Fibroblast of mammary gland (primary cell): ENCODE measurements around the gene RASA3.

Source experiments
- DNase-seq: peaks from one replicate; pipeline ENCODE4 v3.0.0-alpha.2; 2010; ENCODE audit warnings: low read depth
- H3K4me3 ChIP-seq: 2 replicates; pipeline ENCODE4 v1.5.1; 2011; ENCODE audit warnings: low read depth, mild to moderate bottlenecking, low read length, moderate library complexity; ENCODE audit not compliant: control insufficient read depth
- TF ChIP-seq, protein P1 (sequence below): conservative IDR thresholded peaks from 2 replicates; pipeline ENCODE4 v1.5.1; 2011; ENCODE audit warnings: low read depth, low read length, inconsistent platforms; ENCODE audit not compliant: control insufficient read depth, insufficient read depth

The RASA3 gene

GRCh38 chr13:113981194-113981605 lies 151.2 kb downstream of the RASA3 start:
- H3K4me3 ChIP-seq, result no peak overlapping the region
- DNase-seq, result no peak
- TF ChIP-seq, protein P1, sequence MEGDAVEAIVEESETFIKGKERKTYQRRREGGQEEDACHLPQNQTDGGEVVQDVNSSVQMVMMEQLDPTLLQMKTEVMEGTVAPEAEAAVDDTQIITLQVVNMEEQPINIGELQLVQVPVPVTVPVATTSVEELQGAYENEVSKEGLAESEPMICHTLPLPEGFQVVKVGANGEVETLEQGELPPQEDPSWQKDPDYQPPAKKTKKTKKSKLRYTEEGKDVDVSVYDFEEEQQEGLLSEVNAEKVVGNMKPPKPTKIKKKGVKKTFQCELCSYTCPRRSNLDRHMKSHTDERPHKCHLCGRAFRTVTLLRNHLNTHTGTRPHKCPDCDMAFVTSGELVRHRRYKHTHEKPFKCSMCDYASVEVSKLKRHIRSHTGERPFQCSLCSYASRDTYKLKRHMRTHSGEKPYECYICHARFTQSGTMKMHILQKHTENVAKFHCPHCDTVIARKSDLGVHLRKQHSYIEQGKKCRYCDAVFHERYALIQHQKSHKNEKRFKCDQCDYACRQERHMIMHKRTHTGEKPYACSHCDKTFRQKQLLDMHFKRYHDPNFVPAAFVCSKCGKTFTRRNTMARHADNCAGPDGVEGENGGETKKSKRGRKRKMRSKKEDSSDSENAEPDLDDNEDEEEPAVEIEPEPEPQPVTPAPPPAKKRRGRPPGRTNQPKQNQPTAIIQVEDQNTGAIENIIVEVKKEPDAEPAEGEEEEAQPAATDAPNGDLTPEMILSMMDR, result no peak

DNA sequence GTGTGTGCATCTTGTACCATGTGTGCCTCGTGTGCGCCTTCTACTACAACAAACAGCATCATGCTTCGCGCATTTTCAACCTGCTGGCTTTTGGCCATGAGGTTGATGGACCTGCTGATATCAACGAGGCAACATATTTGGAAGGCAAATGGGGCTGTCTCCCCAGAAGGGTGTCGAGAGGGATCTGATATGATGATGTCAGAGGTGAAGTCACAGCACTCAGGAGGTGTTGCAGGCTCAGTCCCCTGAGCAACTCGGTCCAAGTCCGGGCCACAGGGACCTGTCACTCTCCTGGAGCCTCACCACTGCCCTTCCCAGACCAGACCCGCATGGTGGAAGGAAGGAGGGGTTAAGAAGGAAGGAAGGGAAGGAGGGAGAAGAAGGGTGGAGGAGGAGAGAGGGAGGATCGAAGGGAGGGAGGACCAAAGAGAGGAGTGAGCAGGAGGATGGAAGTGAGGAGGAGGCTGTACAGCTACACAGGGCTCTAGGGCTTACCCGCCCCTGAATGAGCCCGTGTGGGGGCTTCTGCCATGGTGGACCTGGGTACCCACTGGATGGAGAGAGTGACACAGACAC lies 151.8 kb downstream of the RASA3 start:
- H3K4me3 ChIP-seq, result no peak overlapping the region
- TF ChIP-seq, protein P1, result no peak
- no peak for DNase-seq

DNA sequence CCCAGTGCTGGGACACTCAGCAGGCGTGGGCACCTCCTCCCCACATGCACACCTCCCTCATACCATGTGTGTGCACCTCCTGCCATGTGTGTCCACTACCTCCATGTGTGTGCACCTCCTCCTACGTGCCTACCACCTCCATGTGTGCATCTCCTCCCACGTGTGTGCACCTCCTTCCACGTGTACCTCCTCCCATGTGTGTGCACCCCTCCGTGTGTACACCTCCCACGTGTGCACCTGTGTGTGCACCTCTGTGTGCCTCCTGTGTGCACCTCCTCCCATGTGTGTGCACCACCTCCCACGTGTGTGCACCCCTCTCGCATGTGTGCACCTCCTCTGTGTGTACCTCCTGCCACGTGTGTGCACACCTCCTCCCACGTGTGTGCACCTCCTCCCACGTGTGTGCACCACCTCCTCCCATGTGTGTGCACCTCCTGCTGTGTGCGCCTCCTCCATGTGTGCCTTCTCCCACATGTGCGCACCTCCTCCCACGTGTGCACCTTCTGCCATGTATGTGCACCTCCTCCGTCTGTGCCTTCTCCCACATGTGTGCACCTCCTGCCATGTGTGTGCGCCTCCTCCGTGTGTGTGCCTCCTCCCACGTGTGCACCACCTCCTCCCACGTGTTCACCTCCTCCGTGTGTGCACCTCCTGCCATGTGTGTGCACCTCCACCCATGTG lies 152.5 kb downstream of the RASA3 start:
- H3K4me3 ChIP-seq, result no peak overlapping the region
- TF ChIP-seq, protein P1, result no peak
- DNase-seq, result no peak

DNA sequence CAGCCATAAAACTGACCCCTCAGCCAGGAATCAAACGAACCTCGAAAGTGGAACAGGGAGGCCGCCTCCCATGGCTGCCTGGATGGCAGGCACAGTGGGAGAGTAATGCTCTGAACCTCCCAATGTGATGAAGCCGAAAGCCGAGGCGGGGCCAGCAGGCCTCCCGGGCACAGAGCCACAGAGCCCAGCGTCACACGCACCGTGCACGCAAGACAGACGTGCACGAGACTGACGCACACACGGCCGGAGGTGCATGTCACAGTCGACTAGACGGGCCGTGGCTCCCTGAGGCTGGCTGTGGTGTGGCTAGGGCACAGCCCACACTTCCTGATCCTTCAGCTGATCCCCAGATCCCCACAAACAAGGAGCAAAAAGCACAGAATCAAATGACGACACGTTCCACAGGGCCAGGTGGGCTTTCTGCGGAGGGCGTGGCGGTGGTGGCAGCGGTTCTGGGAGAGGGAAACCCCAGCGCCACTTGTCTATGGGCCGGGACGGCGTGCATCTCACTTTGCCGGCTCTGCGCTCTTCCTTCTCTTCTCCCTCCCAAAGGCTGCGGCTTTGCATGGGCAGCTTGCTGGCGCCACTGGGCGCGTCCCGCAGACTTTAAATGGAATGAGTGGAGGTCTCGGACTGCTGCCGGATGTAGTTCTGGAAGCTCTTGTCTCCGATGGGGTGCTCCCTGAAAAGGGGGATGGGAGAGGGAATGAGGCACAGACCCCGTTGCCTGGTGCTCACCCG lies 153.5 kb downstream of the RASA3 start:
- H3K4me3 ChIP-seq, result no peak overlapping the region
- TF ChIP-seq, protein P1, result no peak
- no peak for DNase-seq

DNA sequence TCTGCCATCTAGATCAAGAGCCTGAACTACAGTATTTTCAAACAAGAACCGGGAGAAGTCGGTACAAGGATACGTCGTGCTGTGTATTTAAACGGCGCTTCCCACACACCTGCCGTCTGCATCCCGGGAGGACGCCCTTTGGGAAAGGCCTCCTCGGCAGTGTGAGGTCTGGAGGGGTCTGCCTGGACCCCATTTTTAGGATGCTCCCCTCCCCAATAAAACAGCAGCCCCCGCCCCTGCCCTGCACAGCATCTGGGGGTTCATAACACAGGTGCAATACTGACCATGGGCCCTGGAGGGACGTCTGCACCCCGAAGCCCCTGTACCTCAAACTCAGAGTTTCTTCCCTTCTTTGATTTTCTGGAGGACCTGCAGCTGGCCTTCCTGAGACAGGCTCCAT lies 154.4 kb downstream of the RASA3 start:
- no peak for DNase-seq
- H3K4me3 ChIP-seq, result no peak overlapping the region
- TF ChIP-seq, protein P1, result no peak

DNA sequence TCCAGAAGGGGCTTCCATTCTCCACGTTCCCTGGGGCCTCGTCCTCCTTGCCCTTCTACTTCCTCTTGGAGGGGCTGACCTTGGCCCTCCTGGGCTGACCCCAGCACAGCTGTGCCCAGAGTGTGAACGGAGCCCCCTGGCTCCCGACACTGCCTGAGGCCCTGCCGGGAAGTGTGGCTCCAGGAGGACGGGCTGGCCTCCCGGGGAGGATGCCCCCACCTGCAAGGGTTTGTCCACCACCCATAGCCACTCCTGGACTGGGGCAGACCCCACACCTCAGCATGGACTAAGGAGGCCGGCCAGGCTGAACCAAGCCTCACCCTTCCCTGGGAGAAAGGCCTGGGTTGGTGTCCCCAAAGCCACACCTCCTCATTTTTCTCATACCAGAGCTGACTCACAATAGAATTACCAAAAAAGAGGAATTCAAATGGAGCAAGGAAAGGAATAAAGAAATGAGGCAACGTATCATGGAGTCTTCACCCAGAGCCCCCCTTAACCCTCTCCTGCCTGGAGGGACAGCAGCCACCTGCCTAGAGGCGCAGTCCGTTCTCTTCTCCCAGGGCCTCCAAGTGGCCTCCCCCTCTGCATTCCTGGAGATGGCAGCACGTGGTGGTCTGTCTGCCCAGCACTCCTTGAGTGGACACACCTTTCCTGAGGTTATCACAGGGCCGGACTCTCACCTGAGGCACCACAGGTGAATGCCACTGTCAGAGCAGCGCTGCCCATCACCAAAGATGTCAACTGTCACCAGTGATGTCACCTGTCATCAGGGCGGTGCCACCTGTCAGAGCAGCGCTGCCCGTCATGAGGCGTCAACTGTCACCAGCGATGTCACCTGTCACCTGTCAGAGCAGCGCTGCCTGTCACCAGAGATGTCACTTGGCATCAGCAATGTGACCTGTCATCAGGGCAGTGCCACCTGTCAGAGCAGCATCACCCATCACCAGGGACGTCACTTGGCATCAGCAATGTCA lies 155.4 kb downstream of the RASA3 start:
- TF ChIP-seq, protein P1, result no peak
- DNase-seq, result peak; percentile 56
- H3K4me3 ChIP-seq, result no peak overlapping the region
